ENCODE data around the gene CREB1. TPM values are rescaled to one million over a fixed set of nuclear protein-coding genes. Genes with fewer than 3 reads are reported as not detected.

The CREB1 gene
- total and polyA plus RNA-seq, 2 donors (not counting 1 experiment from before 2014, with no cell fraction given), result 37.7 to 47.4 TPM

GRCh38 chr2:207534417-207534816 lies 4.7 kb downstream of the CREB1 start:
- no peaks in the 10 kb centered on the region for H3K36me3 ChIP-seq (ENCODE audit: control insufficient read depth, insufficient read depth, low read length)
- no peak overlapping the region for H3K9ac ChIP-seq (ENCODE audit: insufficient read depth, low read length)
- H3K4me2 ChIP-seq (ENCODE audit: extremely low read depth, insufficient read depth, low read length), result no peak overlapping the region
- no peaks in the 10 kb centered on the region for H3K4me1 ChIP-seq (ENCODE audit: control insufficient read depth, extremely low read depth, insufficient read depth, low read length)
- H4K20me1 ChIP-seq (ENCODE audit: control insufficient read depth, extremely low read depth, insufficient read depth, low read length), result no peaks in the 10 kb centered on the region
- H3K9me3 ChIP-seq (ENCODE audit: control insufficient read depth, insufficient read depth, low read depth, low read length), result no peaks in the 10 kb centered on the region
- peaks cover 84% of the 10 kb centered on the region for H3K79me2 ChIP-seq (ENCODE audit: control insufficient read depth, insufficient read depth, low read length)
- no peak overlapping the region for H3K27ac ChIP-seq (ENCODE audit: insufficient read depth, low read length)
- no peaks in the 10 kb centered on the region for H3K27me3 ChIP-seq (ENCODE audit: control insufficient read depth, insufficient read depth, low read length)
- DNase-seq (ENCODE audit: low read depth in 2 of 2), result no peak
- TF ChIP-seq EZH2 (IDR thresholded peaks at IDR 0.05; ENCODE audit: low read length, missing control alignments) (no peak), CTCF (conservative IDR thresholded peaks at IDR 0.05 in 1 of 2, IDR thresholded peaks at IDR 0.05 in 1 of 2; ENCODE audit: low read depth in 1 of 2, low read length in 2 of 2) (no peak)
- H2AFZ ChIP-seq (ENCODE audit: low read length), result no peak overlapping the region
- no peak overlapping the region for H3K4me3 ChIP-seq (replicated peaks in 1 of 4; ENCODE audit: control extremely low read depth in 1 of 4, insufficient read depth in 1 of 4, low read depth in 3 of 4, low read length in 4 of 4)

DNA sequence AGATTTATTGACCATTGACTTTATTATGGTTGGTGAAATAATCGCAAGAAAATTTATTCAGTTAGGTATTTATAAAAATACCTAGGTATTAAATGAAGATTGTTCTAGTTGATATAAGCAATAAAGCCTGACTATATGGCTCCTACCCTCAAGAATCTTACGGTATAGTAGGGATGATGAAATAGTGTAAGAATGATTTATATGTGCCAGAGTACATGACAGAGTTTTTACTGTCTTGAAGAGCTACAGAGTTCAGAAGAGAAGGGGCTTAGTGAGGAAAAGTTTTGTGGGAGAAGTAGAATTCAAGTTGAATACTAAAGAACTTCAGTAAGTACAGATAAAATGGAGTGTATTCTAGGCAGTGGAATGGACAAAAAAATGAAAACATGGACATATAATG lies 9.7 kb downstream of the CREB1 start:
- no peak for DNase-seq (ENCODE audit: low read depth in 2 of 2)

DNA sequence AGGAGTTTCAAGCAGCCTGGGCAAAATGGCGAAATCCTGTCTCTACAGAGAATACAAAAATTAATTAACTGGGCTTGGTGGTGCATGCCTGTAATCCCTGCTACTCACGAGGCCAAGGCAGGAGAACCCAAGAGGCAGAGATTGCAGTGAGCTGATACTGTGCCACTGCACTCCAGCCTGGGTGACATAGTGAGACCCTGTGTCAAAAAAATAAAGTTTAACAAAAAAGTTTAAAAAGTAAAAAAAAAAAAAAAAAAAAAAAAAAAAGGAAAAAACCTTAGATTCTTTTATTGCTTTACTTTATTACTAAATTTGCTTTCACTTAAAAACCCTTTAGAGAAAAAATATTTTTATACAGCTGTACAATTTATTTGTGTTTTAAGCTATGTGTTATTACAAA lies 10.7 kb downstream of the CREB1 start:
- TF ChIP-seq EZH2 (IDR thresholded peaks at IDR 0.05; ENCODE audit: low read length, missing control alignments) (no peak), CTCF (conservative IDR thresholded peaks at IDR 0.05 in 1 of 2, IDR thresholded peaks at IDR 0.05 in 1 of 2; ENCODE audit: low read depth in 1 of 2, low read length in 2 of 2) (no peak)
- Histone ChIP-seq H3K4me3 (replicated peaks in 1 of 4; ENCODE audit: control extremely low read depth in 1 of 4, insufficient read depth in 1 of 4, low read depth in 3 of 4, low read length in 4 of 4) (no peak overlapping the region), H4K20me1 (ENCODE audit: control insufficient read depth, extremely low read depth, insufficient read depth, low read length) (no peaks in the 10 kb centered on the region), H3K9me3 (ENCODE audit: control insufficient read depth, insufficient read depth, low read depth, low read length) (no peaks in the 10 kb centered on the region), H3K27me3 (ENCODE audit: control insufficient read depth, insufficient read depth, low read length) (no peaks in the 10 kb centered on the region), H3K79me2 (ENCODE audit: control insufficient read depth, insufficient read depth, low read length) (peaks cover 87% of the 10 kb centered on the region), H3K27ac (ENCODE audit: insufficient read depth, low read length) (no peak overlapping the region), H3K9ac (ENCODE audit: insufficient read depth, low read length) (no peak overlapping the region), H3K36me3 (ENCODE audit: control insufficient read depth, insufficient read depth, low read length) (no peaks in the 10 kb centered on the region), H2AFZ (ENCODE audit: low read length) (no peak overlapping the region), H3K4me2 (ENCODE audit: extremely low read depth, insufficient read depth, low read length) (no peak overlapping the region), H3K4me1 (ENCODE audit: control insufficient read depth, extremely low read depth, insufficient read depth, low read length) (no peaks in the 10 kb centered on the region)
- DNase-seq (ENCODE audit: low read depth in 2 of 2), result no peak

More for the DNA sequence above, 9.7 kb downstream of the CREB1 start:
- H3K27ac ChIP-seq (ENCODE audit: insufficient read depth, low read length), result no peak overlapping the region
- H3K4me1 ChIP-seq (ENCODE audit: control insufficient read depth, extremely low read depth, insufficient read depth, low read length), result no peaks in the 10 kb centered on the region
- no peak overlapping the region for H2AFZ ChIP-seq (ENCODE audit: low read length)
- no peak overlapping the region for H3K4me3 ChIP-seq (replicated peaks in 1 of 4; ENCODE audit: control extremely low read depth in 1 of 4, insufficient read depth in 1 of 4, low read depth in 3 of 4, low read length in 4 of 4)
- H3K4me2 ChIP-seq (ENCODE audit: extremely low read depth, insufficient read depth, low read length), result no peak overlapping the region
- no peaks in the 10 kb centered on the region for H3K36me3 ChIP-seq (ENCODE audit: control insufficient read depth, insufficient read depth, low read length)
- TF ChIP-seq EZH2 (IDR thresholded peaks at IDR 0.05; ENCODE audit: low read length, missing control alignments) (no peak), CTCF (conservative IDR thresholded peaks at IDR 0.05 in 1 of 2, IDR thresholded peaks at IDR 0.05 in 1 of 2; ENCODE audit: low read depth in 1 of 2, low read length in 2 of 2) (no peak)
- H4K20me1 ChIP-seq (ENCODE audit: control insufficient read depth, extremely low read depth, insufficient read depth, low read length), result no peaks in the 10 kb centered on the region
- H3K27me3 ChIP-seq (ENCODE audit: control insufficient read depth, insufficient read depth, low read length), result no peaks in the 10 kb centered on the region
- H3K9ac ChIP-seq (ENCODE audit: insufficient read depth, low read length), result no peak overlapping the region
- H3K79me2 ChIP-seq (ENCODE audit: control insufficient read depth, insufficient read depth, low read length), result peaks cover 87% of the 10 kb centered on the region
- H3K9me3 ChIP-seq (ENCODE audit: control insufficient read depth, insufficient read depth, low read depth, low read length), result no peaks in the 10 kb centered on the region
